MM.1S (cell line): ENCODE results near the gene VAMP2.

ENCODE experiments used
- EZH2 ChIP-seq: fragments of 300-600 bp; sonication (generic); optimal IDR thresholded peaks from 2 replicates; pipeline ENCODE3; 2017; ENCODE audit warnings: low read depth, mild to moderate bottlenecking, antibody characterized with exemption, low read length, mixed read lengths
- EZH2phosphoT487 ChIP-seq: fragments of 300-600 bp; sonication (generic); IDR thresholded peaks from 2 replicates; pipeline ENCODE4 v1.6.1; 2018; ENCODE audit warnings: antibody characterized with exemption, low read length
- TF ChIP-seq, protein P1 (sequence below): fragments of 300-600 bp; sonication (generic); IDR thresholded peaks from 2 replicates; pipeline ENCODE4 v1.5.1; 2016; ENCODE audit warnings: antibody characterized with exemption, low read length, mixed read lengths

DNA sequence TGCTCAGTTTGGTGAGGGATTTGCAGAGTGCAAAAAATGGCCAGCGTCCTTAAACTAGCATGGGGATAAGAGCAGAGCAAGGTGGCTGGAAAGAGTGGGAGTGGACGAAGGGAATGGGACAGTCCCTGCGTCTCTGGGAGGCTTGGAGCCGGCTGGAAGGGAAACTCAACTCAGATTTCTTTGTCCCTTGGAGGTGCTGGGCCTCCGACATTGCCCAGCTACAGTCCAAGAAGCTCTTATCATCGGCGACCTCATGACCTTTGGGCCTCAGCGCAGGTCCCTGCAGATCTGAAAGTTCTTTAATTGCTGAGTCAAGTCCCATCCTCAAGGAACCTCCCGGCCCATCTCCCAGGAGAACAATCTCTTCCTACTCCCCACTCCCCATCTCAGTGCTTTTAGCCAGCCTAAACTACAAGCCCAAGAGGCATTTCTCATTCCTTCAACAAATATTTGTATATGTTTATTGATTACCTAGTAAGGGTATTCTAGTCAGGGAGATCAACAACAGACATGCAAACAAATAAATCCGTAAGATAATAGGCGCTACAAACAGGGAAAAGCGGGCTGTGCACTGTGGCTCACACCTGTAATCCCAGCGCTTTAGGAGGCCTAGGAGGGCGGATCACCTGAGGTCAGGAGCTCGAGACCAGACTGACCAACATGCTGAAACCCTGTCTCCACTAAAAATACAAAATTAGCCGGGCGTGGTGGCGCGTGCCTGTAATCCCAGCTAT lies 14.4 kb upstream of the VAMP2 start:
- TF ChIP-seq EZH2phosphoT487 (no peak), EZH2 (no peak)
- TF ChIP-seq, protein P1, sequence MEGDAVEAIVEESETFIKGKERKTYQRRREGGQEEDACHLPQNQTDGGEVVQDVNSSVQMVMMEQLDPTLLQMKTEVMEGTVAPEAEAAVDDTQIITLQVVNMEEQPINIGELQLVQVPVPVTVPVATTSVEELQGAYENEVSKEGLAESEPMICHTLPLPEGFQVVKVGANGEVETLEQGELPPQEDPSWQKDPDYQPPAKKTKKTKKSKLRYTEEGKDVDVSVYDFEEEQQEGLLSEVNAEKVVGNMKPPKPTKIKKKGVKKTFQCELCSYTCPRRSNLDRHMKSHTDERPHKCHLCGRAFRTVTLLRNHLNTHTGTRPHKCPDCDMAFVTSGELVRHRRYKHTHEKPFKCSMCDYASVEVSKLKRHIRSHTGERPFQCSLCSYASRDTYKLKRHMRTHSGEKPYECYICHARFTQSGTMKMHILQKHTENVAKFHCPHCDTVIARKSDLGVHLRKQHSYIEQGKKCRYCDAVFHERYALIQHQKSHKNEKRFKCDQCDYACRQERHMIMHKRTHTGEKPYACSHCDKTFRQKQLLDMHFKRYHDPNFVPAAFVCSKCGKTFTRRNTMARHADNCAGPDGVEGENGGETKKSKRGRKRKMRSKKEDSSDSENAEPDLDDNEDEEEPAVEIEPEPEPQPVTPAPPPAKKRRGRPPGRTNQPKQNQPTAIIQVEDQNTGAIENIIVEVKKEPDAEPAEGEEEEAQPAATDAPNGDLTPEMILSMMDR: no peak
